Body of pancreas (tissue), 4 donors: ENCODE measurements around the gene AQP6.

Source experiments
- CTCF ChIP-seq, 7 experiments: fragments of 450-650 bp in 4 of 7; fragments of 200-600 bp in 3 of 7; sonication (generic) in 3 of 7; IDR thresholded peaks; one replicate each; pipeline ENCODE4 v1.5.1; 2016 to 2019; ENCODE audit warnings: antibody characterized with exemption in 7 of 7
- POLR2A ChIP-seq, 3 donors: fragments of 450-650 bp; IDR thresholded peaks; one replicate each; pipeline ENCODE4 v1.6.1; 2016; ENCODE audit warnings: antibody characterized with exemption in 3 of 3, mild to moderate bottlenecking in 2 of 3

- TF ChIP-seq CTCF (IDR thresholded peaks at IDR 0.05) (no peak), POLR2A (IDR thresholded peaks at IDR 0.05) (no peak)
Measured at GRCh38 chr12:50024227-50024626, 51.5 kb downstream of the AQP6 start.
